GM20000 (cell line): ENCODE data around the gene ATP6V0D1.

ENCODE experiments used
- DNase-seq: peaks from one replicate; pipeline ENCODE4 v3.0.0; 2012; ENCODE audit warnings: low spot score
- CTCF ChIP-seq: IDR thresholded peaks from 2 replicates; pipeline ENCODE4 v1.5.1; 2012; ENCODE audit warnings: mild to moderate bottlenecking, control low read depth; ENCODE audit errors: extremely low read depth, missing control alignments

ATP6V0D1 gene

GRCh38 chr16:67391424-67392300, 89.3 kb downstream of the ATP6V0D1 start:
- TF ChIP-seq CTCF = no peak
- DNase-seq = peak; percentile 21

- DNase-seq = no peak
- TF ChIP-seq CTCF = no peak
Observed at GRCh38 chr16:67390816-67391423, 90.0 kb downstream of the ATP6V0D1 start.

GRCh38 chr16:67389911-67390815, 90.8 kb downstream of the ATP6V0D1 start:
- DNase-seq = no peak

GRCh38 chr16:67388591-67388990, 92.4 kb downstream of the ATP6V0D1 start:
- no peak for TF ChIP-seq CTCF
- DNase-seq = no peak

More at GRCh38 chr16:67389911-67390815, 90.8 kb downstream of the ATP6V0D1 start:
- no peak for TF ChIP-seq CTCF

GRCh38 chr16:67388191-67388590, 92.8 kb downstream of the ATP6V0D1 start:
- no peak for DNase-seq
- no peak for TF ChIP-seq CTCF
